CD4-positive, alpha-beta T cell treated with Interleukin-2 at 100 ng/mL for 4 hours (primary cell): Measurements from ENCODE around the gene WWOX.

Experiments
- DNase-seq: peaks from one replicate; pipeline ENCODE4 v3.0.0-alpha.2; 2020; ENCODE audit warnings: low spot score

The WWOX gene

GRCh38 chr16:78916928-78917545 lies 817.6 kb downstream of the WWOX start:
- no peak for DNase-seq

GRCh38 chr16:78918805-78919305 lies 819.4 kb downstream of the WWOX start:
- no peak for DNase-seq

GRCh38 chr16:78919852-78920251 lies 820.4 kb downstream of the WWOX start:
- DNase-seq: no peak

- no peak for DNase-seq
Measured at GRCh38 chr16:78920621-78921020, 821.2 kb downstream of the WWOX start.

GRCh38 chr16:78925083-78925767 lies 825.8 kb downstream of the WWOX start:
- DNase-seq: peak; percentile 36

GRCh38 chr16:78926723-78927210 lies 827.3 kb downstream of the WWOX start:
- no peak for DNase-seq

GRCh38 chr16:78927766-78928165 lies 828.3 kb downstream of the WWOX start:
- DNase-seq: no peak

GRCh38 chr16:78929841-78930240 lies 830.4 kb downstream of the WWOX start:
- DNase-seq: no peak

DNA sequence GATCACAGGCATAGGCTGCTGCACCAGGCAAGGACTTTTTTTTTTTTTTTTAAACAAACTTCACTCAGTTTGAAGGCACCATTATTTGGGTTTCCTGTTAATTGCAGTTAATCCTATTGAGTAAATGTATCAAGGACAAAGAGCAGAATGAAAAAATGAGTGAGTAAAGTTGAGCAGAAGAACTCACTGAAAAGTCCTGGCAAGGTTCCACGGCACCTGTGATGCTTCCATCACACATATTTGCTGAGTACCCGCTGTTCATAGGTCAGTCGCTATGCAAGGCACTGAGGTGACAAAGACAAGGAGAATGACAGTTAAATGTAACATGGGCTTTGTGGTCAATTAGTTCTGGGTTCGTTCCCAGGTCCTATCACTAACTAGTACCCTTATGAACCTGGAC lies 831.1 kb downstream of the WWOX start:
- no peak for DNase-seq

GRCh38 chr16:78931267-78931666 lies 831.8 kb downstream of the WWOX start:
- DNase-seq: no peak

DNA sequence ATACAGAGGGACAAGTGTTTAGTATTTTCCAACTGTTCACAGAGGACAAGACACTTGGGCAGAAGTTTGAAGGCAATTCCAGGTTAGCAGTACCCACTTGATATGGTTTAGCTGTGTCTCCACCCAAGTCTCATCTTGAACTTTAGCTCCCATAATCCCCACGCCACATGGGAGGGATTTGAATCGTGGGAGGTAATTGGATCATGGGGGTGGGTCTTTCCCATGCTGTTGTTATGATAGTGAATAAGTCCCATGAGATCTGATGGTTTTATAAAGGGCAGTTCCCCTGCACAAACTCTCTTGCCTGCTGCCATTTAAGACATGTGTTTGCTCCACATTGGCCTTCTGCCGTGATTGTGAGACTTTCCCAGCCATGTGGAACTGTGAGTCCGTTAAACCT lies 832.2 kb downstream of the WWOX start:
- no peak for DNase-seq

GRCh38 chr16:78932355-78932943 lies 833.0 kb downstream of the WWOX start:
- no peak for DNase-seq

DNA sequence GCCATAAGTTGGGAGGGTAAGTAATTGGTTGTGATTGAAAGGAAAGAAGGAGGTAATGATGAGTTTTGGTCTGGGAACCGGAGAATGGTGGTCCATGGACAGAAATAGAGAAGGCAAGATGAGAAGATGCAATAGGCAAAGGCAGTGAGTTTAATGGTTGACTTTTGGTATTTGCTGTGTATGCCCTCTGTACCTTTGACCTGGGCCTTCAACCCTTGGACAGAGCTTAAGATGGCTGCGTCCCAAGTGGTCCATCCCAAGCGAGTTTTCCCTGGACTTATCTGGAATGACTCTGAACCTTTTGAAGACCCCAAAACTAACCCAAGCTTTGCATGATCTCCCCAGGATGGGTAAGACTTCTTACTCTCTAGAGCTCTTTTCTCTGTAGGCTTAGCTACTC lies 836.6 kb downstream of the WWOX start:
- DNase-seq: no peak

DNA sequence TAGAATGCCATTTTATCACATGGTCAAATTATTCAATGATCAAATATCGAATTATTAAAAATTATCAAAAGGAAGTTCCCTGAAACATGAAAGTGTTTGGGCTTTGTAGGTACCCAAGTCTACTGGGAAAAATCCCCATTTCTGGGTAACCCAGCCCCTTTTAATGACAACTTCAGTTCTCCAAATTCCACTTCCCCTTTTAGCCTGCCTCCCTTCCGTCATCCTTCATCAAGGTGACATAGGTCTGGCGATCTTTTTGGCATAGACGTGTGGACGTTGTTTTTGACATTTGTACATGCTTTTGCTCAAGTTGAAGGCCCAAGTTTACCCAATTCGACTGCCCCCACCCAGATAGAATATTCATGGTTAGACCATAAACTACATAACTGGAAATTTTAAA lies 840.1 kb downstream of the WWOX start:
- no peak for DNase-seq

DNA sequence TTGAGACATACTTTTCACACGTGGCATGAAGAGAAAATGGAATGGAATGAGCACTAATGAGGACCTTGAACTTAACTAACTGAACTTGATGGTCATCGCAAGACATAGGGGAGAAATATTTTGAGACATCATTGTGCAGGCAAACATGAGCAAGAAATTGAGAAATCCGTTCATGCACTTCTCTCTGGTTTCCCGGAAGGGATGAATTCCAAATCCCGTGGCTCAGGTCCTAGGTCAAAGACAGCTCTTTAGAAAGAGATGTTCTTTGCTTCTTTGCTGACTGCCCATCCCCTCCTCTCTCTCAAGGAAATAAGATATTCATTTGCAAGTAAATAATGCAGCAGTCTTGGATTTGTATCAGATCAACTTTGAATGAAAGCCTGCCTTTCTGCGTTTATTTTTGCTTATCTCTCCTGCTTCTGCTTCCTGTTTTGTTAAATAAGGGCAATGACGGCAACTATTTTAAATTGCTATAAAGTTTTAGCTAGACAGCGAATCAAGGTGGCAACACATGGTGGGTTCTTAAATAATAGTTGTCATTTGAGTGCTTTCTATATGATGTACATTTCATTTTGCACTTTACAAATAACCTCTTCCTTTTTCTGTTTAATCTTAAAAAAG lies 843.3 kb downstream of the WWOX start:
- no peak for DNase-seq

DNA sequence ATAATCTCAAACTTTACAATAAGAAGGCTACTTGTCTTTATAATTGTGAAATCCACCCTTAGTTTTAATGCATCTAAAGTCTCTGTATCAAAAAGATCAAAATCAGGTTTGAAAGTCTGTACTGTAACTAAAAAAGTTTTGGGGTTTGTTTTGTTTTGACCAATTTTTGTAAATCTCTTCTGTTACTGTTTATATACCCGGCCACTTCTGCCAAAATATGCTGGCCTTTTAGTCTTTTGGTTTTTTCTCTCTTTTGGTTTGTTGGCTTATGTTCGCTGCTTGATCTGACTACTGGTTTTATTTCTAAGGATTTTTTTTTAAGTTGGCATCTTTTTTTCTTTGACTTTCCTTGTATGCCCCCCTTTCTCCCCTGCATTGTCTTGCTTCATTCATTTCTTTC lies 845.9 kb downstream of the WWOX start:
- no peak for DNase-seq

GRCh38 chr16:78946556-78946955 lies 847.1 kb downstream of the WWOX start:
- DNase-seq: no peak

- DNase-seq: no peak
Measured at GRCh38 chr16:78950768-78951167, 851.3 kb downstream of the WWOX start.

- DNase-seq: no peak
Measured at GRCh38 chr16:78952630-78953029, 853.2 kb downstream of the WWOX start.

DNA sequence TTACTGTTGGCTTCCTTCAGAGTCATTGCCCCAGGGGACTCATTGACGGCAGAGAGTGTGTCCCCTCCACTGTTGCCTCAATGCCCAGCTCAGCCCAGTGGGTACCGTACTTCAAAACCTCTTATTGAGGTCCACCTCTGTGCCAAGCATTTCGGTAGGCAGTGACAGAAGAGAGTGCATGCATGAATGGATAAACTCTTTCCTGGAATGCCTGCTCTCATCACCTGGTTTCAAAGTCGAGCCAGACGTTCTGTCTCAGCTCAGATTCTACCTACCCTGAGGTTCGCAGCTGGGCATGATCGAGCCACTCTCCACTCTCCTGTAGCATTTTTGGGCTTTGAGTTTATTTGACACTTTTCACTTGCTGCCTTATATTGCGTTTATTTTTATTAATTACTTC lies 854.1 kb downstream of the WWOX start:
- no peak for DNase-seq

- DNase-seq: no peak
Measured at GRCh38 chr16:78955206-78955605, 855.8 kb downstream of the WWOX start.

GRCh38 chr16:78956859-78957258 lies 857.4 kb downstream of the WWOX start:
- peak; percentile 19 for DNase-seq
